ENCODE measurements around the gene SPAG16.

SPAG16 gene

DNA sequence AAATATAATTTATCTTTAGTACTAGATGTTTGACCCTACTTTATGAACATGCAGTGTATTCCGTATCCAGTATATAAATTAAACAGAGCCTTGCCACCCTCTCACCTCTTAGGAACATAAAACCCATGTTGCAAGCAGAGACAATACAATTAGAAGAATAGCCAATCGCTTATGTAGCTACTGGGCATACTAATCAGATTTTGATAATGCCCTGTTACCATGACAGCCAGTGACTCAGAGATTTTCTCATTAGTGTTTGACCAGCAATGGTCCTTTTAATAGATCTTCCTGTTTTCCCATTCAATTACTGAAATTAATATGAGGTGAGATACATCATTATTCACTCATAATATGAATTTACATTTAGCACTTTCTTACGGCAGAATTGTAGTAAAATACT is 579.3 kb downstream of the SPAG16 start:
- no peak for TF ChIP-seq ZFX (IDR thresholded peaks at IDR 0.05; ENCODE audit: borderline replicate concordance)
- TF ChIP-seq, protein P1, sequence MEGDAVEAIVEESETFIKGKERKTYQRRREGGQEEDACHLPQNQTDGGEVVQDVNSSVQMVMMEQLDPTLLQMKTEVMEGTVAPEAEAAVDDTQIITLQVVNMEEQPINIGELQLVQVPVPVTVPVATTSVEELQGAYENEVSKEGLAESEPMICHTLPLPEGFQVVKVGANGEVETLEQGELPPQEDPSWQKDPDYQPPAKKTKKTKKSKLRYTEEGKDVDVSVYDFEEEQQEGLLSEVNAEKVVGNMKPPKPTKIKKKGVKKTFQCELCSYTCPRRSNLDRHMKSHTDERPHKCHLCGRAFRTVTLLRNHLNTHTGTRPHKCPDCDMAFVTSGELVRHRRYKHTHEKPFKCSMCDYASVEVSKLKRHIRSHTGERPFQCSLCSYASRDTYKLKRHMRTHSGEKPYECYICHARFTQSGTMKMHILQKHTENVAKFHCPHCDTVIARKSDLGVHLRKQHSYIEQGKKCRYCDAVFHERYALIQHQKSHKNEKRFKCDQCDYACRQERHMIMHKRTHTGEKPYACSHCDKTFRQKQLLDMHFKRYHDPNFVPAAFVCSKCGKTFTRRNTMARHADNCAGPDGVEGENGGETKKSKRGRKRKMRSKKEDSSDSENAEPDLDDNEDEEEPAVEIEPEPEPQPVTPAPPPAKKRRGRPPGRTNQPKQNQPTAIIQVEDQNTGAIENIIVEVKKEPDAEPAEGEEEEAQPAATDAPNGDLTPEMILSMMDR (IDR thresholded peaks at IDR 0.05) = no peak
- no peak overlapping the region for H3K27ac ChIP-seq

DNA sequence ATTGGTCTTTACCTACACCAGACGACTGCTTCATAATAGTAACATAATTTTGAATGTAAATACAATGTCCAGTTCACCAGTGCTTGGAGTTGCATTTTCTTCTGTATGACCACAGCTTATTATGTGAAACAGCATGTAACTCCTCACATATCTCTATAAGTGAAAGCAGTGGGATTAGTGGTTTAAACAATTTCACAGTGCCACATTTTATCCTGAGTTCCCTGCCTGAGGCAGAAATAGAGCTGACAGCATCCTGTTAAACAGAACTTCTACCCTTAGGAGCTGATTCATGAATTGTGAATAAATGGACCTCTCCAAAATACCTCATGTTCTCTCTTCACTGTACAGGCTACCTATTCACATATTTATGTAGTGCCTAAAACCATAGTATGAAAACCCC is 584.3 kb downstream of the SPAG16 start:
- H3K27ac ChIP-seq = no peak overlapping the region
- TF ChIP-seq ZFX (IDR thresholded peaks at IDR 0.05; ENCODE audit: borderline replicate concordance) = no peak
- TF ChIP-seq, protein P1 (IDR thresholded peaks at IDR 0.05) = no peak

DNA sequence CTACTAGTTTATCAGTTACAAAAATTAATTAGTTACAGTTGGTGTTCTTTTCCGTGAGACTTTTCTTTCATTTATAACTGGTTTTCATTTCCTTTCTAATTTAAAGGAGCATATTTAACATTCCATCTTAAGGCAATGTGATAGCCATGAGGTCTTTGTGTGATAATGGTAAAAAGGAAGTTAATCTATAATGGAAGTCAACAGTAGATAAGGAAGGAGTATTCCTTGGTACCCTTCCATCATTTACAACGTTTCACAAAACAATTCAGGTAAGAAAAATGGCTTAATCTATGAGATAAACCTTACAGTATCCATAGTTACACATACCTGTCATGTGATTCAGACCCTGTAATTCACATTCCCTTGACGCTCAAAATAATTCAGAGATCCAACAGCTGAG is 601.2 kb downstream of the SPAG16 start:
- TF ChIP-seq, protein P1 (IDR thresholded peaks at IDR 0.05) = no peak
- no peak for TF ChIP-seq ZFX (IDR thresholded peaks at IDR 0.05; ENCODE audit: borderline replicate concordance)

DNA sequence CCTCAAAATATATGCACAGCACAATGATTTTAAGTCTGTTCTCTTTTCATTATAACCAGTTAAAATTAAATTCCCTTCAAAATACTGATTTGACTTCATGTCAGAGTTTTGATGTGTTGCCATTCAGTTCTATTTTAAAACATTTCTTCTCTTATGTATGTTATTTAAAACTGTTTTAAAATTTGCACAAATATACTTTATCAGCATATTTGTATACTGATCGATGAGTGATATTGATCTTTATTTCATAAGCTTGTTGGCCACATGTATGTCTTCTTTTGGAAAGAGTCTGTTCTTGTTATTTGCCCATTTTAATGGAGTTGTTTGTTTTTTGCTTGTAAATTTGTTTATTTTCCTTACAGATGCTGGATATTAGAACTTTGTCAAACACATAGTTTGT is 630.2 kb downstream of the SPAG16 start:
- TF ChIP-seq, protein P1 (IDR thresholded peaks at IDR 0.05) = no peak
- no peak for TF ChIP-seq ZFX (IDR thresholded peaks at IDR 0.05; ENCODE audit: borderline replicate concordance)
- no peak overlapping the region for H3K27ac ChIP-seq

More for the DNA sequence above, 601.2 kb downstream of the SPAG16 start:
- H3K27ac ChIP-seq = no peak overlapping the region

DNA sequence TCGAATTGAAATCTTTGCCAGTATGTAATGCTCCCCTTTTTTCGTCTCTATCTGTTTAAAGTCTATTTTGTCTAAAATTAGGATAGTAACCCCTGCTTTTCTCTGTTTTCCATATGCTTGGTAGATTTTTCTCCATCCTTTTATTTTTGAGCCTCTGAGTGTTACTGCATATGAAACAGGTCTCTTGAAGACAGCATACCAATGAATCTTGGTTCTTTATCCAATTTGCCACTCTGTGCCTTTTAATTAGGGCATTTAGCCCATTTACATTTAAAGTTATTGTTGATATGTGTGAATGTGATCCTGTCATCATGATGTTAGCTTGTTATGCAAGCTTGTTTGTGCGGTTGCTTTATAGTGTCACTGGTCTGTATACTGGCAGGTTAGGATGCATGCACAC is 635.8 kb downstream of the SPAG16 start:
- no peak overlapping the region for H3K27ac ChIP-seq
- TF ChIP-seq ZFX (IDR thresholded peaks at IDR 0.05; ENCODE audit: borderline replicate concordance) = no peak
- TF ChIP-seq, protein P1 (IDR thresholded peaks at IDR 0.05) = no peak

DNA sequence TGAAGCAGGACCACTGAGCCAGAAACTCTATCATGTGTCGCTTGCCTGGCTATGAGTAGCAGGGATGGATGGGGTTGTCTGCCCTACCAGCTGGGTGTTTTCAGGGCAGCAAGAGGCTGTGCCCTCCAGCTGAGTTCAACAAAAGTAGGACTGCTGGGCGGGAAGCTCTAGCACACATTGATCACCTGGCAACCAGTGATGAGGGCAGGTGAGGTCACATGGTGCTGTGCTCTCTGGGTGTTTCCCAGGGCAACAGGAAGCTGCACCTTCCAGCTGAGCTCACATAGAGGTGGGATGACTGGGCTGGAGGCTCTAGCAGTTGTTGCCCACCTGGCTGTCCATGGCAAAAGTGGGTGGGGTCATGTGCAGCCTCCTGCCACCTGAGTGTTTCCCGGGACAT is 639.3 kb downstream of the SPAG16 start:
- H3K27ac ChIP-seq = no peak overlapping the region
- TF ChIP-seq ZFX (IDR thresholded peaks at IDR 0.05; ENCODE audit: borderline replicate concordance) = no peak
- TF ChIP-seq, protein P1 (IDR thresholded peaks at IDR 0.05) = no peak

DNA sequence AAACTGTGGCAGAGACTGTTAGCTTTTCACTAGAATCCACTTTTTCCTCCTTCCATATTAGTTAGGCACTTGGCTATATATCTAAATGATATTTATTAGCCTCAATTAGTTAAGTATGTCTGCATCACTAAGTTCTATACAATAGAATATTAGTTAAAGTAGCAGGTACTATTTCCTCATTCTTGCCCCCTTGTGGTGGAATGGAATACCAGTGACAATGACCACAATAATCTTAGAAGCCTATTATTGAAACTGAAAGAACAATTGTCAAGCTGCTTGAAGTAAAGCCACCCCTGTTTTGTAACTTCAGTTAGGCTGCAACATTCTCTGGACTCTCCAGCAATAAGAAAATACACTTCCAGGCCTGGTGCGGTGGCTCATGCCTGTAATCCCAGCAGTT is 650.3 kb downstream of the SPAG16 start:
- H3K27ac ChIP-seq = no peak overlapping the region
- no peak for TF ChIP-seq ZFX (IDR thresholded peaks at IDR 0.05; ENCODE audit: borderline replicate concordance)
- TF ChIP-seq, protein P1 (IDR thresholded peaks at IDR 0.05) = peak; percentile 71

Data from 22Rv1 (cell line).